CD8-positive, alpha-beta memory T cell (primary cell): ENCODE data around the gene CNDP2. TPM values are rescaled to one million over a fixed set of nuclear protein-coding genes. Genes with fewer than 3 reads are reported as not detected.

Source experiments
- CTCF ChIA-PET: fragments of 350-600 bp; sonication (Branson Sonifier 250); formaldehyde crosslinking; loops from one replicate; lab custom pipeline; 2021; ENCODE audit warnings: antibody characterized with exemption; lab: Charles Lee
- POLR2A ChIA-PET: fragments of 350-600 bp; sonication (Branson Sonifier 250); formaldehyde crosslinking; loops from one replicate; lab custom pipeline; 2021; ENCODE audit warnings: antibody characterized with exemption; lab: Charles Lee
- DNase-seq, 5 donors: peaks; one replicate each; pipeline versions ENCODE4 v3.0.0 to v3.0.0-alpha.2; 2020 to 2022; ENCODE audit warnings: mixed read lengths in 1 of 5
- H3K27ac ChIP-seq: one replicate; pipeline ENCODE4 v1.7.0; 2013; ENCODE audit warnings: low read depth, mild to moderate bottlenecking, low read length, moderate library complexity
- H3K27me3 ChIP-seq: 2 replicates; pipeline ENCODE4 v1.7.0; 2013; ENCODE audit warnings: low read length, mild to moderate bottlenecking; ENCODE audit not compliant: insufficient read depth, poor library complexity, severe bottlenecking
- H3K36me3 ChIP-seq: 2 replicates; pipeline ENCODE4 v1.7.0; 2013; ENCODE audit warnings: mild to moderate bottlenecking, low read length, moderate library complexity; ENCODE audit not compliant: insufficient read depth
- H3K4me1 ChIP-seq: 2 replicates; pipeline ENCODE4 v1.7.0; 2013; ENCODE audit warnings: mild to moderate bottlenecking, low read length, moderate library complexity; ENCODE audit not compliant: insufficient read depth
- H3K4me3 ChIP-seq: 2 replicates; pipeline ENCODE4 v1.7.0; 2013; ENCODE audit warnings: mild to moderate bottlenecking, low read length
- H3K9me3 ChIP-seq: 2 replicates; pipeline ENCODE4 v1.7.0; 2013; ENCODE audit warnings: mild to moderate bottlenecking, low read length
- H3K27ac Mint-ChIP-seq, 8 donors: one replicate each; pipeline ENCODE4 v1.8.0; 2020 to 2021; ENCODE audit warnings: mixed read lengths in 8 of 8, mild to moderate bottlenecking in 6 of 8, inconsistent platforms in 3 of 8, moderate library complexity in 3 of 8
- H3K27me3 Mint-ChIP-seq, 2 donors: one replicate each; pipeline ENCODE4 v1.8.0; 2020 to 2021; ENCODE audit warnings: mixed read lengths in 2 of 2, mild to moderate bottlenecking in 1 of 2, moderate library complexity in 1 of 2
- H3K36me3 Mint-ChIP-seq, 3 donors: one replicate each; pipeline ENCODE4 v1.8.0; 2020 to 2021; ENCODE audit warnings: mixed read lengths in 3 of 3, inconsistent platforms in 1 of 3, mild to moderate bottlenecking in 1 of 3
- H3K4me1 Mint-ChIP-seq, 3 donors: one replicate each; pipeline ENCODE4 v1.8.0; 2020 to 2021; ENCODE audit warnings: mixed read lengths in 3 of 3, inconsistent platforms in 1 of 3, mild to moderate bottlenecking in 1 of 3
- H3K4me3 Mint-ChIP-seq, 7 donors: one replicate each; pipeline ENCODE4 v1.8.0; 2020 to 2021; ENCODE audit warnings: mixed read lengths in 7 of 7, mild to moderate bottlenecking in 6 of 7, moderate library complexity in 4 of 7, inconsistent platforms in 2 of 7
- H3K9me3 Mint-ChIP-seq, 5 donors: one replicate each; pipeline ENCODE4 v1.8.0; 2020 to 2022; ENCODE audit warnings: mixed read lengths in 5 of 5, mild to moderate bottlenecking in 3 of 5, moderate library complexity in 2 of 5, inconsistent platforms in 1 of 5
- polyA plus RNA-seq: library from polyadenylated mRNA; unstranded; fragments of 300-500 nt; fragmentation: Illumina TruSeq; gene quantifications from one replicate; pipeline ENCODE4 v1.2.3, GENCODE V29; 2021
- total RNA-seq, 2 experiments: library from RNA; stranded (reverse); gene quantifications; one replicate each; pipeline ENCODE4 v1.2.3, GENCODE V29; 2021

CNDP2 gene
- total and polyA plus RNA-seq, 3 experiments from 2014 or later = 121 to 213 (median 206) TPM

DNA sequence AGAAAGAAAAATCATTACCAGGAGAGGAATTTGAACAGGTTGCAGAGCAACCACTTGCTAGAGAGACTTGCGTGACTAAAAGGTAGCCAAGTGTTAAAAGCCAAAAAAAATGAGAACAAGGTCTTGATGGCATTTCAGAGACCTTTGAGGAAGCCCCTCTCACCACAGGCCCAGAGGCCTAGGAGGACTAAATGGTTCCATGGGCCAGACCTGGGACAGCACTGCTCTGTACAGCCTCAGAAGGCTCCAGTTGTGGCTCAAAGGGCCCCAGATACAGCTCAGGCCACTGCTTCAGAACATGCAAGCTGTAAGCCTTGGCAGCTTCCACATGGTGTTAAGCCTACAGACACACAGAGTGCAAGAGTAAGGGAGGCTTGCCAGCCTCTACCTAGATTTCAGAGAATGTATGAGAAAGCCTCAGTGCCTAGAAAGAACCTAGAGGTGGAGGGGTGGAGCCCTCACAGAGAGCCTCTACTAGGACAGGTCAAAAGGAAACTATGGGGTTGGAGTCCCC is 53.5 kb downstream of the CNDP2 start:
- no peak overlapping the region for H3K27ac Mint-ChIP-seq
- H3K4me1 Mint-ChIP-seq = peaks cover 0 to 2% (median 0%) of the 10 kb centered on the region in 3 donors
- H3K9me3 ChIP-seq = no peaks in the 10 kb centered on the region
- H3K36me3 Mint-ChIP-seq = peaks cover 0 to 3% (median 0%) of the 10 kb centered on the region in 3 donors
- H3K4me3 ChIP-seq = no peak overlapping the region
- no peak overlapping the region for H3K4me3 Mint-ChIP-seq
- no peak overlapping the region for H3K27ac ChIP-seq
- peaks cover 6 to 19% of the 10 kb centered on the region in 2 donors for H3K27me3 Mint-ChIP-seq
- ChIA-PET CTCF (interaction anchor here (1.2 to 3.6 kb wide), 4 partner anchors 8 to 349 kb away, joined by 3 to 33 read pairs (median 13); no protein-coding TSS in a partner anchor), POLR2A (no interaction called here)
- peaks cover 0 to 11% (median 3%) of the 10 kb centered on the region in 5 donors for H3K9me3 Mint-ChIP-seq
- no peak for DNase-seq
- no peaks in the 10 kb centered on the region for H3K27me3 ChIP-seq
- no peaks in the 10 kb centered on the region for H3K36me3 ChIP-seq
- H3K4me1 ChIP-seq = no peaks in the 10 kb centered on the region

DNA sequence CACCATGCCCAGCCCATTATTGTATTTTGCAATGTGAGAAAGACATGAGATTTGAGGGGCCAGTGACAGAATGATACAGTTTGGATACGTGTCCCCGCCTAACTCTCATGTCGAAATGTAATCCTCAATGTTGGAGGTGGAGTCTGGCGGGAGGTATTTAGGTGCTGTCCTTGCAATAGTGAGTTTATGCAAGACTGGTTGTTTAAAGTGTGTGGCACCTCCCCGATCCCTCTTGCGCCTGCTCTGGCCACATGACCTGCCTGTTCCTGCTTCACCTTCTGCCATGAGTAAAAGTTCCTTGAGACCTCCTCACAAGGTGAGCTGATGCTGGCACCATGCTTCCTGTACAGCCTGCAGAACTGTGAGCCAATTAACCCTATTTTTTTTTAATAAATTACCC is 54.7 kb downstream of the CNDP2 start:
- peaks cover 6 to 13% of the 10 kb centered on the region in 2 donors for H3K27me3 Mint-ChIP-seq
- H3K27ac Mint-ChIP-seq = peak overlapping the region in 1 of 8 donors; percentile 52
- Histone ChIP-seq H3K9me3 (no peaks in the 10 kb centered on the region), H3K4me1 (no peaks in the 10 kb centered on the region), H3K36me3 (no peaks in the 10 kb centered on the region), H3K4me3 (no peak overlapping the region), H3K27me3 (no peaks in the 10 kb centered on the region), H3K27ac (no peak overlapping the region)
- H3K4me3 Mint-ChIP-seq = no peak overlapping the region
- CTCF ChIA-PET = interaction anchor here (1.1 to 3.6 kb wide), 9 partner anchors 12 to 384 kb away, joined by 3 to 33 read pairs (median 13); no protein-coding TSS in a partner anchor
- peaks cover 0 to 11% (median 3%) of the 10 kb centered on the region in 5 donors for H3K9me3 Mint-ChIP-seq
- H3K36me3 Mint-ChIP-seq = peaks cover 0 to 3% (median 0%) of the 10 kb centered on the region in 3 donors
- H3K4me1 Mint-ChIP-seq = peaks cover 0 to 2% (median 0%) of the 10 kb centered on the region in 3 donors
- POLR2A ChIA-PET = no interaction called here
- no peak for DNase-seq

DNA sequence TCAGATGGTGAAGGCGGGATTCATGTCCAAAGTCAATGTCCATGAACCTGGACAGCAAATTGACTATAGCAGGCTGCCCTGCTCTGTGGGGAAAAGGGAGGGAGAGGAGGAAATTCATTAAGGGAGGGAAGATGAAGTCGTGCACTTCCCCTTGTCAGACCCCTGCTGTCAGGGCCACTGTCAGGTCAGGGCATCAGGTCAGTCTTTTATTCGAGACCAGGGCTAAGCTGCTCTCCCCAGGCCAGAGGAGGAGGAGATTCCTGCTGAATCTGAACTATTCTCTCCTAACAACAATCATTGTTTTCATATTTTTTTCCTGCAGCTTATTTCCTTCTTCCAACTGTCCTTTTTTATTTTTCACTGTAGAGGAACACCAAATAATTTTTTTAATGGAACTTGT is 55.3 kb downstream of the CNDP2 start:
- Histone ChIP-seq H3K27me3 (no peaks in the 10 kb centered on the region), H3K4me3 (no peak overlapping the region), H3K27ac (no peak overlapping the region), H3K4me1 (no peaks in the 10 kb centered on the region), H3K9me3 (no peaks in the 10 kb centered on the region), H3K36me3 (no peaks in the 10 kb centered on the region)
- Mint-ChIP-seq H3K27me3 (peaks cover 10 to 14% of the 10 kb centered on the region in 2 donors), H3K4me1 (peaks cover 0 to 2% (median 0%) of the 10 kb centered on the region in 3 donors), H3K36me3 (peaks cover 0 to 3% (median 0%) of the 10 kb centered on the region in 3 donors), H3K9me3 (peaks cover 0 to 11% (median 3%) of the 10 kb centered on the region in 5 donors), H3K4me3 (no peak overlapping the region), H3K27ac (no peak overlapping the region)
- CTCF ChIA-PET = interaction anchor here (0.7 to 3.6 kb wide), 28 partner anchors 8 to 469 kb away, joined by 3 to 33 read pairs (median 5); partner anchors contain the start of gene C18orf63
- POLR2A ChIA-PET = interaction anchor here (0.5 to 0.7 kb wide), 2 partner anchors 19 to 198 kb away, joined by 5 to 9 read pairs; no protein-coding TSS in a partner anchor
- DNase-seq = no peak

DNA sequence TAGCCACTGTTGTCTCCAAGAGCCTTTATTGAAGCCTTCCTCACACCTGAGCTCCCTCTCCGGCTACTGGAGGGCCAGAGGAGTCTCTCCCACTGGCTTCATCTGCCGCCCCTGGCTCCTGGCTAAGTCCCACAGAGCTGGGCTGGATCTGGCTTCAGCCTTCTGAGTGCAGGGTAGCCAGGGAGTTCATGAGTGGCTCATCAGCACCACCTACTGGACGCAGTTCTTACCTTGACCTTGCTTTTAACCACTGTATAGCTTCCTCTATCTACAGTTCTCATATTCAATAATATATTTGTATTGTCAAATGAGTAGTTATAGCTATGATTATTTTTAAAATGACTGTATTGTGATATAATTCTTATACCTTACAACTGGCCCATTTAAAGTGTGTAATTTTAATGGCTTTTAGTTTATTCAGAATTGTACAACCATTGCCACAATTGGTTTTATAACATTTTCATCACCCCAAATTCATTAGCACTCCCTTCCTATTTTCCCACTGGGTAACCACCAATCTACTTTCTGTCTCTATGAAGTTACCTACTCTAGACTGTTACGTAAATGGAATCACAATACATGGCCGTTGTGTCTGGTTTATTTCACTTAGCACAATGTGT is 55.9 kb downstream of the CNDP2 start:
- Histone ChIP-seq H3K4me3 (no peak overlapping the region), H3K27ac (no peak overlapping the region), H3K9me3 (no peaks in the 10 kb centered on the region), H3K36me3 (no peaks in the 10 kb centered on the region), H3K4me1 (no peaks in the 10 kb centered on the region), H3K27me3 (no peaks in the 10 kb centered on the region)
- H3K9me3 Mint-ChIP-seq = peaks cover 0 to 11% (median 3%) of the 10 kb centered on the region in 5 donors
- peaks cover 0 to 2% (median 0%) of the 10 kb centered on the region in 3 donors for H3K4me1 Mint-ChIP-seq
- peak; percentile 52 to 76 (median 63) for DNase-seq
- no peak overlapping the region for H3K4me3 Mint-ChIP-seq
- ChIA-PET CTCF (interaction anchor here (0.6 to 3.6 kb wide), 32 partner anchors 8 to 469 kb away, joined by 3 to 33 read pairs (median 4); partner anchors contain the start of gene C18orf63), POLR2A (interaction anchor here (0.5 to 0.7 kb wide), 2 partner anchors 18 to 199 kb away, joined by 5 to 9 read pairs; no protein-coding TSS in a partner anchor)
- peaks cover 12 to 16% of the 10 kb centered on the region in 2 donors for H3K27me3 Mint-ChIP-seq
- peak overlapping the region in 1 of 8 donors; percentile 65 for H3K27ac Mint-ChIP-seq
- peaks cover 0 to 3% (median 0%) of the 10 kb centered on the region in 3 donors for H3K36me3 Mint-ChIP-seq

DNA sequence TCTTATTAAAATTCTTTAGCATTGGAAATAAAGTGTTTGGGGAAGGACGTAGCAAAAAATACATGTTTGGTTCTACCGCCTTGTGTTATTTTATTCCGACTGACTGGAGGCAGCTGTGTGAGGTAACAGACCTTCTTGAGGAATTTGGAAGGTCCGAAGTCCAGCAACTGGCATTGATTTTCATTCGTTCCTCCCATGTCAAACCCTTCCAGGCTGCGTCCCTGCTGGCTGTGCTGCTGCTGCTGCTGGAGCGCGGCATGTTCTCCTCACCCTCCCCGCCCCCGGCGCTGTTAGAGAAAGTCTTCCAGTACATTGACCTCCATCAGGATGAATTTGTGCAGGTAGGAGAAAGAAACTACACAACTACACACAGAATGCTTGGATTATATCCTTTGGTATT is 60.0 kb downstream of the CNDP2 start:
- ChIA-PET POLR2A (no interaction called here), CTCF (no interaction called here)
- peaks cover 0 to 3% (median 0%) of the 10 kb centered on the region in 3 donors for H3K36me3 Mint-ChIP-seq

DNA sequence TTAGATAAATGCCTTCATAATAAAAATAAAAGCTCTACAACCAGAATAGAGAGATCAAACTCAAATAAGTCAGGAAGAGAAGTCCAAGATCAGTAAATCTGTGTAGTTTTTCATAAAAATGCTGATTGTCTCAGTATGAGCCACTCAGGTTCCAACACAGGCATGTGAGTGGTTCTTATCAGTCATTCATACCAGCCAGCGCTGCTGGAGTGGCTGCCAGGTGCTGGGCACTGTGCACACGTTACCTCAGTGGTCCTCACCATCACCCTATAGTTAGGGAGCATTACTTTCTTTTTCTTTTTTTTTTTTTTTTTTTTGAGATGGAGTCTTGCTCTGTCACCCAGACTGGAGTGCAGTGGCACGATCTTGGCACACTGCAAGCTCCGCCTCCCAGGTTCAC is 61.9 kb downstream of the CNDP2 start:
- Histone ChIP-seq H3K9me3 (no peaks in the 10 kb centered on the region), H3K36me3 (no peaks in the 10 kb centered on the region), H3K27ac (no peak overlapping the region), H3K27me3 (no peaks in the 10 kb centered on the region), H3K4me3 (no peak overlapping the region), H3K4me1 (no peaks in the 10 kb centered on the region)
- Mint-ChIP-seq H3K4me1 (no peaks in the 10 kb centered on the region), H3K27me3 (peaks cover 10 to 23% of the 10 kb centered on the region in 2 donors), H3K27ac (no peak overlapping the region), H3K36me3 (no peaks in the 10 kb centered on the region), H3K9me3 (no peaks in the 10 kb centered on the region), H3K4me3 (no peak overlapping the region)
- ChIA-PET POLR2A (no interaction called here), CTCF (interaction anchor here (1.0 kb wide), 1 partner anchor 9 kb away, joined by 3 read pairs; no protein-coding TSS in a partner anchor)
- no peak for DNase-seq

More for the DNA sequence above, 60.0 kb downstream of the CNDP2 start:
- Mint-ChIP-seq H3K27me3 (peaks cover 11 to 28% of the 10 kb centered on the region in 2 donors), H3K4me3 (no peak overlapping the region), H3K27ac (no peak overlapping the region), H3K9me3 (peaks cover 0 to 2% (median 0%) of the 10 kb centered on the region in 5 donors), H3K4me1 (peaks cover 0 to 2% (median 0%) of the 10 kb centered on the region in 3 donors)
- Histone ChIP-seq H3K4me1 (no peaks in the 10 kb centered on the region), H3K9me3 (no peaks in the 10 kb centered on the region), H3K4me3 (no peak overlapping the region), H3K27me3 (no peaks in the 10 kb centered on the region), H3K27ac (no peak overlapping the region), H3K36me3 (no peaks in the 10 kb centered on the region)
- no peak for DNase-seq

DNA sequence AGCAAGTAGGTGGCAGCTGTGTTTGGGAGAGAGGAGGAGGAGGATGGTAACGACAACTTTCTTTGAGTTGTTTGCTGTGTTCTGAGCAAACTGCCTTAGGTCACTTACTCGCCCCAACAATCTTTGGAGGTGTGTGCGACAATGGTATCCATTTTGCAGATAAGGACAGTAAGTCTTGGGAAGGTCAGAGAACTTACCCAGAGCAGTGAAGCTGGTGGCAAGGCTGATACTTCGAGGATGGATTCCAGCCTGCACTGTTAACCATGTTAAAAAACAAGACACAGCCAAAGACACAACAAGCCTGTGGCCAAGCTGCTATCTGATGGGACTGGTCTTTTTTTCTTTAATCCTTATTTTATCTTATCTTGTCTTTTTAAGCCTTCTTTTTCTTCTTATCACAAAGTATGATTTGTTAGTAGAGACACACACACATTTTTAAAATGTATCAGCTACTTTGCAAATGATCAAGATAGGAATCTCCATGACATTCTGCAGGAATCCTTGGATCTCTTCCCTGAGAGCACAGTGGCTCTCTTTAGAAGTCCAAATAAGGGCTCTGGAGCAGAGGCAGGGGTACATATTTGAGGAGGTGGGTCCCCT is 66.1 kb downstream of the CNDP2 start:
- CTCF ChIA-PET = interaction anchor here (5.1 kb wide), 1 partner anchor 11 kb away, joined by 23 read pairs; no protein-coding TSS in a partner anchor
- no peaks in the 10 kb centered on the region for H3K36me3 ChIP-seq
- Mint-ChIP-seq H3K9me3 (peaks cover 0 to 7% (median 4%) of the 10 kb centered on the region in 5 donors), H3K4me1 (no peaks in the 10 kb centered on the region), H3K4me3 (no peak overlapping the region), H3K27ac (no peak overlapping the region), H3K36me3 (peaks cover 0 to 6% (median 0%) of the 10 kb centered on the region in 3 donors), H3K27me3 (peaks cover 10 to 19% of the 10 kb centered on the region in 2 donors)
- no peak overlapping the region for H3K4me3 ChIP-seq
- no peaks in the 10 kb centered on the region for H3K9me3 ChIP-seq
- no peaks in the 10 kb centered on the region for H3K27me3 ChIP-seq
- no peak for DNase-seq
- no peaks in the 10 kb centered on the region for H3K4me1 ChIP-seq
- POLR2A ChIA-PET = no interaction called here
- no peak overlapping the region for H3K27ac ChIP-seq
